ENCODE results near the gene ZSCAN22.
"Not testable (repeated sequence)": the region's sequence is repeated elsewhere in the genome, so short reads cannot be mapped to it uniquely, and the experiment has no call there.

ZSCAN22 gene

GRCh38 chr19:58372311-58373133 is 45.7 kb downstream of the ZSCAN22 start:
- Histone ChIP-seq H3K9me3 (ENCODE audit: insufficient read depth, low read depth, low read length) (no peaks in the 10 kb centered on the region), H3F3A (ENCODE audit: low read depth) (no peaks in the 10 kb centered on the region), H4K20me1 (ENCODE audit: insufficient read depth, low read length, poor library complexity, severe bottlenecking) (no peaks in the 10 kb centered on the region), H3K4me2 (ENCODE audit: low read depth, low read length, poor library complexity, severe bottlenecking) (no peak overlapping the region), H3K79me2 (ENCODE audit: insufficient read depth, low read length) (no peaks in the 10 kb centered on the region), H3K9me2 (replicated peaks; ENCODE audit: low read depth, low read length) (no peaks in the 10 kb centered on the region), H3K4me3 (ENCODE audit: low read length, poor library complexity, severe bottlenecking) (no peak overlapping the region), H3K27me3 (ENCODE audit: insufficient read depth, low read length, poor library complexity, severe bottlenecking) (no peaks in the 10 kb centered on the region), H3K36me3 (ENCODE audit: insufficient read depth, low read length) (no peaks in the 10 kb centered on the region), H3K4me1 (ENCODE audit: insufficient read depth, low read length, poor library complexity, severe bottlenecking) (no peaks in the 10 kb centered on the region), H3K9ac (ENCODE audit: low read depth, low read length, poor library complexity, severe bottlenecking) (no peak overlapping the region), H2AFZ (ENCODE audit: low read length) (no peak overlapping the region)
- TF ChIP-seq EZH2phosphoT487 (IDR thresholded peaks at IDR 0.05; ENCODE audit: borderline replicate concordance), result no peak
- TF ChIP-seq, protein P1, sequence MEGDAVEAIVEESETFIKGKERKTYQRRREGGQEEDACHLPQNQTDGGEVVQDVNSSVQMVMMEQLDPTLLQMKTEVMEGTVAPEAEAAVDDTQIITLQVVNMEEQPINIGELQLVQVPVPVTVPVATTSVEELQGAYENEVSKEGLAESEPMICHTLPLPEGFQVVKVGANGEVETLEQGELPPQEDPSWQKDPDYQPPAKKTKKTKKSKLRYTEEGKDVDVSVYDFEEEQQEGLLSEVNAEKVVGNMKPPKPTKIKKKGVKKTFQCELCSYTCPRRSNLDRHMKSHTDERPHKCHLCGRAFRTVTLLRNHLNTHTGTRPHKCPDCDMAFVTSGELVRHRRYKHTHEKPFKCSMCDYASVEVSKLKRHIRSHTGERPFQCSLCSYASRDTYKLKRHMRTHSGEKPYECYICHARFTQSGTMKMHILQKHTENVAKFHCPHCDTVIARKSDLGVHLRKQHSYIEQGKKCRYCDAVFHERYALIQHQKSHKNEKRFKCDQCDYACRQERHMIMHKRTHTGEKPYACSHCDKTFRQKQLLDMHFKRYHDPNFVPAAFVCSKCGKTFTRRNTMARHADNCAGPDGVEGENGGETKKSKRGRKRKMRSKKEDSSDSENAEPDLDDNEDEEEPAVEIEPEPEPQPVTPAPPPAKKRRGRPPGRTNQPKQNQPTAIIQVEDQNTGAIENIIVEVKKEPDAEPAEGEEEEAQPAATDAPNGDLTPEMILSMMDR (conservative IDR thresholded peaks at IDR 0.05; ENCODE audit: low read length), result no peak; the same call in 1 of the 2 replicates

DNA sequence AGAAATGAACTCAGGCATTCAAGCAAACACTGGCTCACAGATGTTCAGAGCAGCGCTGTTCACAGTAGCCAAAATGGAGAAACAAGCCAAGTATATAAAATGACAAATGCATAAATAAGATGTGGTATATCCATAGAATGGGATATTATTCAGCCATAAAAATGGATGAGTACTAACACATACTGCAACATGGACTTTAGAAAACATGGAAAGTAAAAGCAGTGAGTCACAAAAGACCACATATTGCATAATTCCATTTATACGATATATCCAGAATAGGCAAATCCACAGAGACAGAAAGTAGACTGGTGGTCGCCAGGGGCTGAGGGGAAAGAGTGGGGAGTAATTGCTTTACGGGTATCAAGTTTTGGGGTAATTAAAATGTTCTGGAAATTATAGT is 47.4 kb downstream of the ZSCAN22 start:
- Histone ChIP-seq H3K27me3 (ENCODE audit: insufficient read depth, low read length, poor library complexity, severe bottlenecking) (no peaks in the 10 kb centered on the region), H3F3A (ENCODE audit: low read depth) (no peaks in the 10 kb centered on the region), H3K4me1 (ENCODE audit: insufficient read depth, low read length, poor library complexity, severe bottlenecking) (no peaks in the 10 kb centered on the region), H3K9me2 (replicated peaks; ENCODE audit: low read depth, low read length) (no peaks in the 10 kb centered on the region), H4K20me1 (ENCODE audit: insufficient read depth, low read length, poor library complexity, severe bottlenecking) (no peaks in the 10 kb centered on the region), H3K79me2 (ENCODE audit: insufficient read depth, low read length) (no peaks in the 10 kb centered on the region), H3K36me3 (ENCODE audit: insufficient read depth, low read length) (no peaks in the 10 kb centered on the region), H3K9ac (ENCODE audit: low read depth, low read length, poor library complexity, severe bottlenecking) (no peak overlapping the region), H3K9me3 (ENCODE audit: insufficient read depth, low read depth, low read length) (no peaks in the 10 kb centered on the region), H2AFZ (ENCODE audit: low read length) (no peak overlapping the region), H3K4me3 (ENCODE audit: low read length, poor library complexity, severe bottlenecking) (no peak overlapping the region), H3K4me2 (ENCODE audit: low read depth, low read length, poor library complexity, severe bottlenecking) (no peak overlapping the region)
- TF ChIP-seq, protein P1 (conservative IDR thresholded peaks at IDR 0.05; ENCODE audit: low read length), result no peak
- no peak for TF ChIP-seq EZH2phosphoT487 (IDR thresholded peaks at IDR 0.05; ENCODE audit: borderline replicate concordance)

GRCh38 chr19:58376724-58377123 is 49.9 kb downstream of the ZSCAN22 start:
- not testable (repeated sequence) for H3F3A ChIP-seq (ENCODE audit: low read depth); H3K9ac ChIP-seq (ENCODE audit: low read depth, low read length, poor library complexity, severe bottlenecking); H3K79me2 ChIP-seq (ENCODE audit: insufficient read depth, low read length); H3K36me3 ChIP-seq (ENCODE audit: insufficient read depth, low read length); H3K9me2 ChIP-seq (replicated peaks; ENCODE audit: low read depth, low read length); H3K9me3 ChIP-seq (ENCODE audit: insufficient read depth, low read depth, low read length); H2AFZ ChIP-seq (ENCODE audit: low read length); H3K27me3 ChIP-seq (ENCODE audit: insufficient read depth, low read length, poor library complexity, severe bottlenecking); H4K20me1 ChIP-seq (ENCODE audit: insufficient read depth, low read length, poor library complexity, severe bottlenecking); H3K4me2 ChIP-seq (ENCODE audit: low read depth, low read length, poor library complexity, severe bottlenecking); H3K4me1 ChIP-seq (ENCODE audit: insufficient read depth, low read length, poor library complexity, severe bottlenecking); H3K4me3 ChIP-seq (ENCODE audit: low read length, poor library complexity, severe bottlenecking)

DNA sequence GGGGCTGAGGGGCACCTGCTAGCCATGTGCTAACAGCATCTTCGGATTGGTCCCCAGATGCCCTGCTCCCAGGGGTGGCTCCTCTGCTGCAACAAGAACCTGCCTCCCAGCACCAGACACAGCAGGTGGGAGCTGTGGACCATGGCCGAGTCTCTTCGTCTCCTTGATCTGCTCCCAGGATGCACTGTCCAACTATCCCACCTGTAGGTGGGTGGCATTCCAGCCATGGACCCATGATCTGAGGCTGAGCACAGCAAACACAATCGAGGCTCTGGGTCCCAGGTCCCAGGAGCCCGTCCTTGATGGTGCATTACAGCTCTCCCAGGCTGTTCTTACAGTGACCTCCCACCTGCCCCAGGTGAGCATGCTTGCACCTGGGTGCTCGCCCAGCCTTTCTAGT is 52.5 kb downstream of the ZSCAN22 start:
- Histone ChIP-seq H3K4me1 (ENCODE audit: insufficient read depth, low read length, poor library complexity, severe bottlenecking) (peaks cover 9% of the 10 kb centered on the region), H3K79me2 (ENCODE audit: insufficient read depth, low read length) (no peaks in the 10 kb centered on the region), H2AFZ (ENCODE audit: low read length) (no peak overlapping the region), H3K9ac (ENCODE audit: low read depth, low read length, poor library complexity, severe bottlenecking) (peak overlapping the region; percentile 83), H3K9me3 (ENCODE audit: insufficient read depth, low read depth, low read length) (no peaks in the 10 kb centered on the region), H3K4me2 (ENCODE audit: low read depth, low read length, poor library complexity, severe bottlenecking) (peak overlapping the region; percentile 81), H4K20me1 (ENCODE audit: insufficient read depth, low read length, poor library complexity, severe bottlenecking) (no peaks in the 10 kb centered on the region), H3K4me3 (ENCODE audit: low read length, poor library complexity, severe bottlenecking) (peak overlapping the region; percentile 77), H3K36me3 (ENCODE audit: insufficient read depth, low read length) (no peaks in the 10 kb centered on the region), H3K27me3 (ENCODE audit: insufficient read depth, low read length, poor library complexity, severe bottlenecking) (no peaks in the 10 kb centered on the region), H3K9me2 (replicated peaks; ENCODE audit: low read depth, low read length) (no peaks in the 10 kb centered on the region), H3F3A (ENCODE audit: low read depth) (no peaks in the 10 kb centered on the region)
- TF ChIP-seq, protein P1 (conservative IDR thresholded peaks at IDR 0.05; ENCODE audit: low read length), result no peak
- TF ChIP-seq EZH2phosphoT487 (IDR thresholded peaks at IDR 0.05; ENCODE audit: borderline replicate concordance), result no peak

Measured in Loucy (cell line).